Measurements from ENCODE around the gene ARHGEF10L. TPM values are rescaled to one million over a fixed set of nuclear protein-coding genes. Genes with fewer than 3 reads are reported as not detected.

The ARHGEF10L gene
- total RNA-seq, 1 donor from 2014 or later, result 24.0 TPM

DNA sequence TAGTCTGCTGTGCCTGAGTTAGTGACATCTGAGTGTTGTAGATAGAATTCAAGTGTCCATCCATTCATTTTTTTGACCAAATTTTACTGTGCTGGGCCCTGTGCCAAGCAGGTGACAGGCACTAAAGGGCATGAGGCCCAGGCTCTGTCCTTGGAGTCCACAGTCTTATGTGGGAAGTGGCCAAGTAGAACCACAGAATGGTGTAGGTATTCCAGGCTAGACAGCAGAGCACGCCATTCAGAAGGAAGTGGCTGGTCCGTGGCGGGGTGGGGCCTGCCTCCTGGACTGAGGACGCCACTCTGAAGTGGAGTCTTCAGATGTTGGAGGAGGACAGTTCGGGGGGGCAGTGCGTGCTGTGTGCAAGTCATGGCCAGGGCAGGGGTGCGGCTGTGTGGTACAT, 146.8 kb downstream of the ARHGEF10L start:
- Mint-ChIP-seq H3K36me3 (ENCODE audit: unreplicated experiment) (peaks cover 14% of the 10 kb centered on the region), H3K27ac (ENCODE audit: unreplicated experiment) (no peak overlapping the region), H3K4me3 (ENCODE audit: unreplicated experiment) (no peak overlapping the region), H3K9me3 (ENCODE audit: unreplicated experiment) (no peaks in the 10 kb centered on the region), H3K27me3 (ENCODE audit: unreplicated experiment) (no peaks in the 10 kb centered on the region), H3K4me1 (ENCODE audit: unreplicated experiment) (peaks cover 9% of the 10 kb centered on the region)
- no peak for TF ChIP-seq CTCF (IDR thresholded peaks at IDR 0.05)
- DNase-seq (ENCODE audit: extremely low spot score, unreplicated experiment), result no peak

GRCh38 chr1:17687145-17687544, 147.6 kb downstream of the ARHGEF10L start:
- no peak for TF ChIP-seq CTCF (IDR thresholded peaks at IDR 0.05)
- Mint-ChIP-seq H3K9me3 (ENCODE audit: unreplicated experiment) (no peaks in the 10 kb centered on the region), H3K27me3 (ENCODE audit: unreplicated experiment) (no peaks in the 10 kb centered on the region), H3K27ac (ENCODE audit: unreplicated experiment) (no peak overlapping the region), H3K36me3 (ENCODE audit: unreplicated experiment) (peaks cover 11% of the 10 kb centered on the region), H3K4me3 (ENCODE audit: unreplicated experiment) (no peak overlapping the region), H3K4me1 (ENCODE audit: unreplicated experiment) (peaks cover 11% of the 10 kb centered on the region)
- no peak for DNase-seq (ENCODE audit: extremely low spot score, unreplicated experiment)

DNA sequence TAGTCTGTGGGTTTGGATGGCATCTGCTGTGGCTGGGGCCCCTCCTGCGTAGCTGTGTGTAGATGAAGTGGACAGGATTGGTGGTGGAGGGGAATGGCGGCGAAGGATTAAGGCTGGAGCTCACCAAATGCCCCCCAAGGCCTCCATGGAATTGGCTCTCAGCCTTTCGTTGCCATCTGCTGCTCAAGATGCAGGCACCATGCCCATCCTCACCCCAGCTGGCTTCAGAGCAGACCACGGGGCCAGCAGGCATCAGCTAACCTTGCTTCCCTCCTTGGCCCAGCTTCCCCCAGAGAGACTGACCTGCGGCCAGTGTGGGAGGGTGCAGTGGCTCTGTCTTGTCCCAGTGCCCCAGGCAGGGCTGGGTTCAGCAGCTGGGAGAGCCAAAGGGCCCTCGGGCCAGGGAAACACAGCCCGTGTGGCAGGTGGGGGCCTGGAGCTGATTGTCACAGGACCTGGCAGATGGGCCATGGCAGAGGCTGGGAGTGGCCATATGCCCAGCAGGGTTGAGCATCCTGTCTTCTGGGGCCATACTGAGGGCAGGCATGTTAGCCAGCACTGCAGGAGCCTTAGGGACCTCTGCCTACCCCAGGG, 148.8 kb downstream of the ARHGEF10L start:
- no peak for TF ChIP-seq CTCF (IDR thresholded peaks at IDR 0.05)
- H3K27me3 Mint-ChIP-seq (ENCODE audit: unreplicated experiment), result no peaks in the 10 kb centered on the region
- no peak for DNase-seq (ENCODE audit: extremely low spot score, unreplicated experiment)

DNA sequence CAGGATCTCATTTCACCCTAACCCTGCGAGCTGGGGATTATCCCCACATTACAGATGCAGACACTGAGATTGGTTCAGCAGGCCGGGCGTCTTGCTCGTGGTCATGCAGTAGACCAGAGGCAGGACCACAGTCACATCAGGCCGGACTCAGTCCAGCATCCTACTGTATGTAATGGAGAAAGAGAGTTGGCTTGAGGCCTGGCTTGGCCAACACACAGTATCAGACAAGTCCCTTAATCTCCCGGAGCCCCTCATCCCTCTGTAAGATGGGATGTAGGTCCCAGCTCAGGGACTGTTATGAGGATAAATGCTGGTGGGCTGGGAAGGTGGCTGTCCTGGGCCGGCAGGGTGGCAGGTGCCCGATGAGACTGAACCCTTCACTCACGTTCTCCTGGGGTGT, 149.5 kb downstream of the ARHGEF10L start:
- Mint-ChIP-seq H3K36me3 (ENCODE audit: unreplicated experiment) (peaks cover 16% of the 10 kb centered on the region), H3K27ac (ENCODE audit: unreplicated experiment) (no peak overlapping the region), H3K4me1 (ENCODE audit: unreplicated experiment) (peaks cover 11% of the 10 kb centered on the region), H3K4me3 (ENCODE audit: unreplicated experiment) (no peak overlapping the region), H3K9me3 (ENCODE audit: unreplicated experiment) (no peaks in the 10 kb centered on the region), H3K27me3 (ENCODE audit: unreplicated experiment) (no peaks in the 10 kb centered on the region)
- TF ChIP-seq CTCF (IDR thresholded peaks at IDR 0.05), result no peak
- DNase-seq (ENCODE audit: extremely low spot score, unreplicated experiment), result no peak

More for the DNA sequence above, 148.8 kb downstream of the ARHGEF10L start:
- Mint-ChIP-seq H3K4me1 (ENCODE audit: unreplicated experiment) (peaks cover 11% of the 10 kb centered on the region), H3K4me3 (ENCODE audit: unreplicated experiment) (no peak overlapping the region), H3K27ac (ENCODE audit: unreplicated experiment) (no peak overlapping the region), H3K9me3 (ENCODE audit: unreplicated experiment) (no peaks in the 10 kb centered on the region), H3K36me3 (ENCODE audit: unreplicated experiment) (peaks cover 16% of the 10 kb centered on the region)

DNA sequence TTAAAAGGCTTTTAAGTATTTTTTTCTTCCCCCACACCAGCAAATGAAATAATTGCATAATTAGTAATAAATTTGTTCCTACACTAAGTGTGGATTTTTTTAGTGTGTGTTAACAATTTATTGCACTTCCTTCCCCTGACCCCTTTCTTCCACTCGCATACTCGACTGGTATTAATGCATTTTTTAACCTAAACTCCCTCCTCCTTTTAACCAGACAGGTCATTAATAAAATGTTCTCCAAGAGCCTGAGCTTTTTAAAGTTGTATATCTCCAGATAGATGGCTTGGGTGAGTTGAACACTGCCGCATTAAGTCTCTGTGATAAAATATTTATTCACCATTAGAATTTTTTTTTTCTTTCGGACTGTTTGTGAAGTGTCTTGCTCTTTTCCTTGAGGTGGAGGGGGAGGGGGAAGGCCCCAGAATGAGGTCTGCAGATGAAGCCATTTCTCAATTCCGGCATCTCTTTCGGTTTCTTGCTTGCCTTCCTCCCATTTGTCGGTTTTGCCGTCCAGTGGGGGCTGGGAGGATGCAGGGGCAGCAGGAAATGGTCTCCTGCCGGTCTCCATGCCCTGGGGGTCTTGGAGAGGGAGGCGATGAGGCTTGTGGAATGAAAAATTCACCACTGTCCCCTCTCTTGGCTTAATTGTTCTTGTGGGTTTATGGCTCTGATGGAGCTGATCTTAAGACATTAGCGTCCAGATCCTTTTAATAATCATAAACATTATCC, 151.6 kb downstream of the ARHGEF10L start:
- Mint-ChIP-seq H3K27ac (ENCODE audit: unreplicated experiment) (peak overlapping the region; percentile 43), H3K36me3 (ENCODE audit: unreplicated experiment) (peaks cover 16% of the 10 kb centered on the region), H3K9me3 (ENCODE audit: unreplicated experiment) (no peaks in the 10 kb centered on the region), H3K27me3 (ENCODE audit: unreplicated experiment) (no peaks in the 10 kb centered on the region), H3K4me1 (ENCODE audit: unreplicated experiment) (peaks cover 11% of the 10 kb centered on the region), H3K4me3 (ENCODE audit: unreplicated experiment) (no peak overlapping the region)
- no peak for TF ChIP-seq CTCF (IDR thresholded peaks at IDR 0.05)
- DNase-seq (ENCODE audit: extremely low spot score, unreplicated experiment), result no peak

All from osteocyte (in vitro differentiated cells).